ENCODE data around the gene IWS1.

Gene IWS1

GRCh38 chr2:127523269-127523939 lies 2.9 kb downstream of the IWS1 start:
- H3K27me3 ChIP-seq (ENCODE audit: control insufficient read depth in 3 of 3, insufficient read depth in 3 of 3, low read depth in 1 of 3, low read length in 3 of 3) = no peaks in the 10 kb centered on the region
- H4K91ac ChIP-seq (ENCODE audit: low read depth, low read length, poor library complexity) = no peak overlapping the region
- no CpG with 5 or more reads among the region's 8 CpGs for WGBS, 2 donors (ENCODE audit: extremely low coverage in 2 of 2, insufficient read length in 2 of 2, insufficient replicate concordance in 1 of 2)
- H3K4ac ChIP-seq (ENCODE audit: low read length) = no peak overlapping the region
- H2BK120ac ChIP-seq (ENCODE audit: low read depth, low read length) = no peak overlapping the region
- H3K27ac ChIP-seq (replicated peaks; ENCODE audit: low read length) = no peak overlapping the region
- H3K4me1 ChIP-seq (ENCODE audit: control insufficient read depth in 2 of 2, insufficient read depth in 1 of 2, low read depth in 1 of 2, low read length in 2 of 2) = peaks cover 5 to 8% of the 10 kb centered on the region in 2 donors
- no peak overlapping the region for H3K23ac ChIP-seq (ENCODE audit: low read depth, low read length, poor library complexity)
- H3K18ac ChIP-seq (ENCODE audit: low read length) = no peak overlapping the region
- H3K4me3 ChIP-seq (ENCODE audit: low read length in 2 of 2) = no peak overlapping the region
- H3K9ac ChIP-seq (ENCODE audit: low read depth, low read length, poor library complexity) = no peak overlapping the region
- DNase-seq (ENCODE audit: low spot score) = no peak
- no peak overlapping the region for H4K8ac ChIP-seq (ENCODE audit: low read depth, low read length)
- H3K4me2 ChIP-seq (ENCODE audit: insufficient read depth, low read length, poor library complexity, severe bottlenecking) = no peak overlapping the region
- H3K79me1 ChIP-seq (ENCODE audit: low read depth, low read length) = no peaks in the 10 kb centered on the region
- no peak overlapping the region for H2AFZ ChIP-seq (ENCODE audit: low read length)
- no peak overlapping the region for H2BK12ac ChIP-seq (ENCODE audit: low read length)
- no peaks in the 10 kb centered on the region for H3K9me3 ChIP-seq (replicated peaks in 1 of 2; ENCODE audit: control insufficient read depth in 2 of 2, insufficient read depth in 1 of 2, low read depth in 1 of 2, low read length in 2 of 2)
- H2BK5ac ChIP-seq (ENCODE audit: low read length) = no peak overlapping the region
- H2BK15ac ChIP-seq (ENCODE audit: low read length) = no peak overlapping the region
- H3K14ac ChIP-seq (ENCODE audit: low read length) = no peak overlapping the region
- no peak overlapping the region for H2AK5ac ChIP-seq (ENCODE audit: low read depth, low read length)
- H3K36me3 ChIP-seq (replicated peaks in 1 of 2; ENCODE audit: control insufficient read depth in 2 of 2, insufficient read depth in 2 of 2, low read length in 2 of 2) = peaks cover 8 to 55% of the 10 kb centered on the region in 2 donors

- no peak overlapping the region for H2BK120ac ChIP-seq (ENCODE audit: low read depth, low read length)
- no peak overlapping the region for H2BK15ac ChIP-seq (ENCODE audit: low read length)
- H3K4me1 ChIP-seq (ENCODE audit: control insufficient read depth in 2 of 2, insufficient read depth in 1 of 2, low read depth in 1 of 2, low read length in 2 of 2) = peaks cover 0 to 3% of the 10 kb centered on the region in 2 donors
- H3K27ac ChIP-seq (replicated peaks; ENCODE audit: low read length) = no peak overlapping the region
- H3K23ac ChIP-seq (ENCODE audit: low read depth, low read length, poor library complexity) = no peak overlapping the region
- no peak overlapping the region for H4K91ac ChIP-seq (ENCODE audit: low read depth, low read length, poor library complexity)
- H2BK5ac ChIP-seq (ENCODE audit: low read length) = no peak overlapping the region
- no peak overlapping the region for H3K4me3 ChIP-seq (ENCODE audit: low read length in 2 of 2)
- H2AFZ ChIP-seq (ENCODE audit: low read length) = no peak overlapping the region
- no CpG with 5 or more reads among the region's 4 CpGs for WGBS, 2 donors (ENCODE audit: extremely low coverage in 2 of 2, insufficient read length in 2 of 2, insufficient replicate concordance in 1 of 2)
- H3K18ac ChIP-seq (ENCODE audit: low read length) = no peak overlapping the region
- H3K79me1 ChIP-seq (ENCODE audit: low read depth, low read length) = peaks cover 2% of the 10 kb centered on the region
- no peak overlapping the region for H3K14ac ChIP-seq (ENCODE audit: low read length)
- DNase-seq (ENCODE audit: low spot score) = no peak
- no peak overlapping the region for H3K9ac ChIP-seq (ENCODE audit: low read depth, low read length, poor library complexity)
- no peak overlapping the region for H2AK5ac ChIP-seq (ENCODE audit: low read depth, low read length)
- H4K8ac ChIP-seq (ENCODE audit: low read depth, low read length) = no peak overlapping the region
- no peaks in the 10 kb centered on the region for H3K27me3 ChIP-seq (ENCODE audit: control insufficient read depth in 3 of 3, insufficient read depth in 3 of 3, low read depth in 1 of 3, low read length in 3 of 3)
- H2BK12ac ChIP-seq (ENCODE audit: low read length) = no peak overlapping the region
- no peaks in the 10 kb centered on the region for H3K9me3 ChIP-seq (replicated peaks in 1 of 2; ENCODE audit: control insufficient read depth in 2 of 2, insufficient read depth in 1 of 2, low read depth in 1 of 2, low read length in 2 of 2)
- peaks cover 13 to 85% of the 10 kb centered on the region in 2 donors for H3K36me3 ChIP-seq (replicated peaks in 1 of 2; ENCODE audit: control insufficient read depth in 2 of 2, insufficient read depth in 2 of 2, low read length in 2 of 2)
- no peak overlapping the region for H3K4me2 ChIP-seq (ENCODE audit: insufficient read depth, low read length, poor library complexity, severe bottlenecking)
- no peak overlapping the region for H3K4ac ChIP-seq (ENCODE audit: low read length)
Measured at GRCh38 chr2:127520424-127520823, 5.9 kb downstream of the IWS1 start.

- Histone ChIP-seq H4K91ac (ENCODE audit: low read depth, low read length, poor library complexity) (no peak overlapping the region), H2AFZ (ENCODE audit: low read length) (no peak overlapping the region), H2BK12ac (ENCODE audit: low read length) (no peak overlapping the region), H4K8ac (ENCODE audit: low read depth, low read length) (no peak overlapping the region), H2BK120ac (ENCODE audit: low read depth, low read length) (no peak overlapping the region), H3K36me3 (replicated peaks in 1 of 2; ENCODE audit: control insufficient read depth in 2 of 2, insufficient read depth in 2 of 2, low read length in 2 of 2) (peaks cover 16 to 94% of the 10 kb centered on the region in 2 donors), H2BK15ac (ENCODE audit: low read length) (no peak overlapping the region), H3K18ac (ENCODE audit: low read length) (no peak overlapping the region), H2AK5ac (ENCODE audit: low read depth, low read length) (no peak overlapping the region), H3K79me1 (ENCODE audit: low read depth, low read length) (peaks cover 7% of the 10 kb centered on the region), H3K4me2 (ENCODE audit: insufficient read depth, low read length, poor library complexity, severe bottlenecking) (no peak overlapping the region), H3K4ac (ENCODE audit: low read length) (no peak overlapping the region), H3K14ac (ENCODE audit: low read length) (no peak overlapping the region), H3K4me3 (ENCODE audit: low read length in 2 of 2) (no peak overlapping the region), H3K9ac (ENCODE audit: low read depth, low read length, poor library complexity) (no peak overlapping the region), H3K4me1 (ENCODE audit: control insufficient read depth in 2 of 2, insufficient read depth in 1 of 2, low read depth in 1 of 2, low read length in 2 of 2) (peaks cover 0 to 9% of the 10 kb centered on the region in 2 donors), H2BK5ac (ENCODE audit: low read length) (no peak overlapping the region), H3K9me3 (replicated peaks in 1 of 2; ENCODE audit: control insufficient read depth in 2 of 2, insufficient read depth in 1 of 2, low read depth in 1 of 2, low read length in 2 of 2) (no peaks in the 10 kb centered on the region), H3K27ac (replicated peaks; ENCODE audit: low read length) (no peak overlapping the region), H3K27me3 (ENCODE audit: control insufficient read depth in 3 of 3, insufficient read depth in 3 of 3, low read depth in 1 of 3, low read length in 3 of 3) (no peaks in the 10 kb centered on the region), H3K23ac (ENCODE audit: low read depth, low read length, poor library complexity) (no peak overlapping the region)
- no CpG with 5 or more reads among the region's 2 CpGs for WGBS, 2 donors (ENCODE audit: extremely low coverage in 2 of 2, insufficient read length in 2 of 2, insufficient replicate concordance in 1 of 2)
- DNase-seq (ENCODE audit: low spot score) = no peak
Measured at GRCh38 chr2:127517465-127517864, 8.8 kb downstream of the IWS1 start.

GRCh38 chr2:127516041-127516762 lies 10.1 kb downstream of the IWS1 start:
- Histone ChIP-seq H2BK15ac (ENCODE audit: low read length) (no peak overlapping the region), H2AFZ (ENCODE audit: low read length) (no peak overlapping the region), H3K18ac (ENCODE audit: low read length) (no peak overlapping the region), H4K91ac (ENCODE audit: low read depth, low read length, poor library complexity) (no peak overlapping the region), H3K23ac (ENCODE audit: low read depth, low read length, poor library complexity) (no peak overlapping the region), H4K8ac (ENCODE audit: low read depth, low read length) (no peak overlapping the region), H3K4me3 (ENCODE audit: low read length in 2 of 2) (no peak overlapping the region), H3K9me3 (replicated peaks in 1 of 2; ENCODE audit: control insufficient read depth in 2 of 2, insufficient read depth in 1 of 2, low read depth in 1 of 2, low read length in 2 of 2) (no peaks in the 10 kb centered on the region), H3K4ac (ENCODE audit: low read length) (no peak overlapping the region), H3K36me3 (replicated peaks in 1 of 2; ENCODE audit: control insufficient read depth in 2 of 2, insufficient read depth in 2 of 2, low read length in 2 of 2) (peaks cover 16 to 94% of the 10 kb centered on the region in 2 donors), H3K79me1 (ENCODE audit: low read depth, low read length) (peaks cover 7% of the 10 kb centered on the region), H2BK120ac (ENCODE audit: low read depth, low read length) (no peak overlapping the region), H3K14ac (ENCODE audit: low read length) (no peak overlapping the region), H3K27me3 (ENCODE audit: control insufficient read depth in 3 of 3, insufficient read depth in 3 of 3, low read depth in 1 of 3, low read length in 3 of 3) (no peaks in the 10 kb centered on the region), H3K27ac (replicated peaks; ENCODE audit: low read length) (no peak overlapping the region), H3K4me1 (ENCODE audit: control insufficient read depth in 2 of 2, insufficient read depth in 1 of 2, low read depth in 1 of 2, low read length in 2 of 2) (peaks cover 0 to 9% of the 10 kb centered on the region in 2 donors), H2BK12ac (ENCODE audit: low read length) (no peak overlapping the region), H3K4me2 (ENCODE audit: insufficient read depth, low read length, poor library complexity, severe bottlenecking) (no peak overlapping the region), H2BK5ac (ENCODE audit: low read length) (no peak overlapping the region), H3K9ac (ENCODE audit: low read depth, low read length, poor library complexity) (no peak overlapping the region), H2AK5ac (ENCODE audit: low read depth, low read length) (no peak overlapping the region)
- no peak for DNase-seq (ENCODE audit: low spot score)
- WGBS, 2 donors (ENCODE audit: extremely low coverage in 2 of 2, insufficient read length in 2 of 2, insufficient replicate concordance in 1 of 2) = no CpG with 5 or more reads among the region's 14 CpGs

Data from neuronal stem cell (in vitro differentiated cells).